CD14-positive monocyte (primary cell): ENCODE results near the gene RRN3. TPM values are rescaled to one million over a fixed set of nuclear protein-coding genes. Genes with fewer than 3 reads are reported as not detected.
"Not testable (repeated sequence)": the region's sequence is repeated elsewhere in the genome, so short reads cannot be mapped to it uniquely, and the experiment has no call there.

Experiments used
- DNase-seq, 3 donors: peaks; one replicate each; pipeline ENCODE4 v3.0.0-alpha.2; 2011 to 2022
- H2AFZ ChIP-seq: 2 replicates; pipeline ENCODE4 v1.6.0; 2012; ENCODE audit warnings: mild to moderate bottlenecking, low read depth, low read length, inconsistent platforms; ENCODE audit not compliant: insufficient read depth, poor library complexity, severe bottlenecking
- H3K27ac ChIP-seq, 2 donors: 1 replicate in 1 of 2; 2 replicates in 1 of 2; pipeline ENCODE4 v1.5.1; 2012 to 2013; ENCODE audit warnings: low read length in 2 of 2, control low read depth in 1 of 2, inconsistent platforms in 1 of 2, low read depth in 1 of 2, mild to moderate bottlenecking in 1 of 2
- H3K27me3 ChIP-seq, 2 donors: one replicate each; pipeline versions ENCODE4 v1.6.0 to v1.6.1; 2011 to 2013; ENCODE audit warnings: low read length in 2 of 2; ENCODE audit not compliant: control insufficient read depth in 2 of 2, insufficient read depth in 2 of 2
- H3K36me3 ChIP-seq, 2 donors: replicated peaks in 1 of 2; 1 replicate in 1 of 2; 2 replicates in 1 of 2; pipeline versions ENCODE4 v1.5.1 to v1.6.1; 2012 to 2013; ENCODE audit warnings: low read length in 2 of 2, control low read depth in 1 of 2, inconsistent platforms in 1 of 2, mild to moderate bottlenecking in 1 of 2; ENCODE audit not compliant: insufficient read depth in 2 of 2, control insufficient read depth in 1 of 2
- H3K4me1 ChIP-seq, 2 donors: 1 replicate in 1 of 2; 2 replicates in 1 of 2; pipeline versions ENCODE4 v1.5.1 to v1.6.1; 2012 to 2013; ENCODE audit warnings: low read length in 2 of 2, control low read depth in 1 of 2, inconsistent platforms in 1 of 2, mild to moderate bottlenecking in 1 of 2, moderate library complexity in 1 of 2; ENCODE audit not compliant: insufficient read depth in 2 of 2, control insufficient read depth in 1 of 2
- H3K4me2 ChIP-seq: replicated peaks from 2 replicates; pipeline ENCODE3; 2012; ENCODE audit warnings: low read length, moderate library complexity, mild to moderate bottlenecking; ENCODE audit not compliant: poor library complexity, severe bottlenecking; ENCODE audit errors: extremely low read depth
- H3K4me3 ChIP-seq, 3 experiments: fragments of 200-600 bp in 1 of 3; sonication (generic) in 1 of 3; replicated peaks in 1 of 3; 1 replicate in 2 of 3; 2 replicates in 1 of 3; pipeline ENCODE4 v1.5.1; 2011 to 2013; ENCODE audit warnings: low read length in 3 of 3, mild to moderate bottlenecking in 3 of 3, control low read depth in 2 of 3, low read depth in 2 of 3, inconsistent platforms in 1 of 3, moderate library complexity in 1 of 3
- H3K79me2 ChIP-seq: 2 replicates; pipeline ENCODE4 v1.6.0; 2012; ENCODE audit warnings: mild to moderate bottlenecking, control low read depth, inconsistent platforms, low read length, moderate library complexity; ENCODE audit not compliant: insufficient read depth
- H3K9ac ChIP-seq: 2 replicates; pipeline ENCODE4 v1.6.0; 2017; ENCODE audit warnings: low read length, mild to moderate bottlenecking; ENCODE audit not compliant: insufficient read depth, poor library complexity, severe bottlenecking
- H3K9me3 ChIP-seq, 2 donors: replicated peaks in 1 of 2; 1 replicate in 1 of 2; 2 replicates in 1 of 2; pipeline versions ENCODE4 v1.5.1 to v1.6.1; 2012 to 2013; ENCODE audit warnings: low read length in 2 of 2, control low read depth in 1 of 2; ENCODE audit not compliant: control insufficient read depth in 1 of 2, insufficient read depth in 1 of 2
- H4K20me1 ChIP-seq: 2 replicates; pipeline ENCODE4 v1.6.0; 2012; ENCODE audit warnings: mild to moderate bottlenecking, low read length, control low read depth, moderate library complexity; ENCODE audit not compliant: insufficient read depth
- H3K27ac Mint-ChIP-seq, 7 donors: one replicate each; pipeline ENCODE4 v1.8.0; 2020; ENCODE audit warnings: mild to moderate bottlenecking in 7 of 7, mixed read lengths in 7 of 7, moderate library complexity in 6 of 7, inconsistent platforms in 2 of 7
- H3K27me3 Mint-ChIP-seq, 3 donors: one replicate each; pipeline ENCODE4 v1.8.0; 2021 to 2022; ENCODE audit warnings: low read depth in 3 of 3, mild to moderate bottlenecking in 3 of 3, mixed read lengths in 3 of 3, moderate library complexity in 3 of 3, inconsistent platforms in 1 of 3
- H3K36me3 Mint-ChIP-seq, 2 donors: one replicate each; pipeline ENCODE4 v1.8.0; 2020; ENCODE audit warnings: mixed read lengths in 2 of 2, inconsistent platforms in 1 of 2, mild to moderate bottlenecking in 1 of 2
- H3K4me1 Mint-ChIP-seq: one replicate; pipeline ENCODE4 v1.8.0; 2020; ENCODE audit warnings: mild to moderate bottlenecking, mixed read lengths
- H3K4me3 Mint-ChIP-seq, 2 donors: one replicate each; pipeline ENCODE4 v1.8.0; 2020; ENCODE audit warnings: mild to moderate bottlenecking in 2 of 2, mixed read lengths in 2 of 2, moderate library complexity in 1 of 2
- H3K9me3 Mint-ChIP-seq, 7 donors: one replicate each; pipeline ENCODE4 v1.8.0; 2020 to 2022; ENCODE audit warnings: mixed read lengths in 7 of 7, mild to moderate bottlenecking in 6 of 7, moderate library complexity in 6 of 7, inconsistent platforms in 2 of 7
- WGBS: methylation state at CpG from one replicate; pipeline ENCODE4 v1.1.5; 2013; ENCODE audit warnings: missing lambda C conversion rate; ENCODE audit not compliant: insufficient coverage; 5-methylcytosine and 5-hydroxymethylcytosine counted together
- intact Hi-C, 2 donors: fragments of 100-400 bp; cut with micrococcal nuclease; formaldehyde crosslinking; loops; one replicate each; pipeline versions ENCODE4 v1.15.0 to v1.15.1; 2023
- polyA plus RNA-seq, 3 donors: library from polyadenylated mRNA; depleted of rRNA in 1 of 3; unstranded in 2 of 3; stranded (reverse) in 1 of 3; fragments of 300-500 nt in 2 of 3; fragments of >200 nt in 1 of 3; fragmentation: Illumina TruSeq in 2 of 3; gene quantifications; 1 replicate in 2 of 3; 2 replicates in 1 of 3; pipeline ENCODE4 v1.2.3, GENCODE V29; 2012 to 2021

The RRN3 gene
- polyA plus RNA-seq, 3 donors, result 4.3 to 9.2 (median 9.1) TPM

DNA sequence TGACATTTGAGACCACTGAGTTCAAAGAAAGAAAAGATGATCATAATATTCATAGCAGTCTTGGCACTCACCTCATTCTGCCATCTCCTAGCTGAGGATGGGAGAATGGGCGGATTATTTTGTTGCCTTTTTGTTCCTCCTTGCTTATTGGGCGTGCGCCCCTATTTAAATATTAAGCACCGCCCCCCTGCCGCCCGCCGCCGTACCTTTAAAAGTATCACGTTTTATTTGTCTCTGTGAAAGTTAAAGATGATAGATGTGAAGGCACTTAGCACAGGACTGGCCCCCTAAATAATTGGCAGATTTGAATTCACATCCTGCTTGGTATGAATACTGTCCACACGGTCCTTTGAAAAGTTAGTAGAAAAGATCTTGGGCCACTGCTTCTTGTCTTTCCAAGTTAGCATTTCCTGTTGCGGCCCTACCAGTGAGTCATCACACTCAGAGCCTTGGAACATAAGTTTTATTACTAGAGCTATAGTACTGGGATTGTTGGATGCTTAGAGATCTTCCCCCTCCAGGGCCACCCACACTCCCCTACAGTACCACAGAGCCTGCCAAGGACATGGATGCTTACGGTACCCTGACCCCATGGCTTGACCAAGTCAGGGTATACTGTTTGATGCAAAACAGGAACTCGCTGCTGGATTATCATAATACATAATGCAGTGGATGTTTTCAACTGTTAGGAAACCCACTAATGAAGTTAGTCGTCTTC lies 68.7 kb downstream of the RRN3 start:
- H3K9ac ChIP-seq, H3K9me3 ChIP-seq, H3K27me3 Mint-ChIP-seq, H4K20me1 ChIP-seq, H3K9me3 Mint-ChIP-seq, H3K4me2 ChIP-seq, H2AFZ ChIP-seq, H3K4me1 ChIP-seq, intact Hi-C loops, H3K27me3 ChIP-seq, H3K4me1 Mint-ChIP-seq, H3K27ac ChIP-seq, H3K79me2 ChIP-seq, H3K4me3 ChIP-seq, DNase-seq, H3K4me3 Mint-ChIP-seq: not testable (repeated sequence)
- 90% methylated on average over 6 of the region's 14 CpGs for WGBS
- peaks cover 75 to 97% of the 10 kb centered on the region in 2 donors for H3K36me3 ChIP-seq
- H3K27ac Mint-ChIP-seq, result peak overlapping the region in 6 of 7 donors; percentile 12 to 89 (median 41)
- peaks cover 85 to 94% of the 10 kb centered on the region in 2 donors for H3K36me3 Mint-ChIP-seq

DNA sequence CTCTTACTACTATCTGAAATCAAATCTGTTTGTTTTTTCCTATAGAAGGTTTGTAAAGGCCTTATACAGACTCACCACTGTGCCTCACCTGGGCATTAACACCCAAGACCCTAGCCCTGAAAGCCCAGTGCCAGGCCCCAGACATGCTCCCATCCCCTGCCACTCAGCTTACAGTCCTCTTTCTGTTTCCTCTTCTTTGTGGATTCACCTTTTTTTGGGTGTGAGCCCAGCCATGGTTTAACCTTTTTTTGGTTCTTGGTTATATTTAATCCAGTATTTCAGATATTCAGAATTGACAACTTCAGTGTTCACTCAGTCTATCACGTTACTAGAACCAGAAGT lies 69.2 kb downstream of the RRN3 start:
- WGBS, result no CpG with 5 or more reads among the region's 1 CpG
- H3K9me3 Mint-ChIP-seq, H3K4me3 ChIP-seq, H3K79me2 ChIP-seq, H3K9ac ChIP-seq, H4K20me1 ChIP-seq, H3K4me3 Mint-ChIP-seq, H3K27me3 Mint-ChIP-seq, H3K27me3 ChIP-seq, H3K4me1 ChIP-seq, intact Hi-C loops, H3K9me3 ChIP-seq, H3K4me2 ChIP-seq, H2AFZ ChIP-seq, DNase-seq, H3K4me1 Mint-ChIP-seq, H3K27ac ChIP-seq: not testable (repeated sequence)
- H3K36me3 Mint-ChIP-seq, result peaks cover 90 to 98% of the 10 kb centered on the region in 2 donors
- H3K36me3 ChIP-seq, result peaks cover 75 to 99% of the 10 kb centered on the region in 2 donors
- peak overlapping the region in 4 of 7 donors; percentile 10 to 89 (median 58) for H3K27ac Mint-ChIP-seq

DNA sequence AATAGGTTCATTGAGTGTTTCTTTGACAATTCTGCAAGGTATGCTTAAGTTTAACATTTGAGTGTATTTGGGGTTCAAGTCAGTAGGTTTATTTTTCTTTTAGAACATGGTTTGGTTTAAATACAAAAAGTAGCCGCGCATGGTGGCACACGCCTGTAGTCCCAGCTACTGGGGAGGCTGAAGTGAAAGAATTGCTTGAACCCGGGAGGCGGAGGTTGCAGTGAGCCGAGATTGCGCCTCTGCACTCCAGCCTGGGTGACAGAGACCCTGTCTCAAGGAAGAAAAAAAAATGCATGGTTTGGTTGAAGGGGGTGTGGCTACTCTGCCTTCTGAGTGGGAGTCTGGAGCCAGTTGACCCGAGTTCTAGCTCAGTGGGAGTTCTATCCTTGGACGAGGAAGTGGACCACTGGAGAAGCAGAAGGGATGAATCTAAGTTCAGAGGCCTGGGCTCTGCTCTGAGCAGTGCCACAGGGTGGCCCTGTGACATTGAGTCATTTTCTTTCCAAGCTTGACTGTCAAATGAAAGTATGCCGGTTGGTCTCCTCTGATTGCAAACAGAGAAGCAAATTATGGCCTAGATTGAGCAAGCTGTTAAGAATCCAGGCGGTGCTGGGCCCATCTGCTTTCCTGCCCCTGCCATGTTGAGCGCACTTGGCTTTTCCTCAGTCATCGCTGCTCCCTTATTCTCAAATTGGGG lies 70.5 kb downstream of the RRN3 start:
- DNase-seq, H3K4me1 ChIP-seq, H3K4me1 Mint-ChIP-seq, H4K20me1 ChIP-seq, H3K4me3 Mint-ChIP-seq, H3K9me3 ChIP-seq, H2AFZ ChIP-seq, H3K4me2 ChIP-seq, H3K4me3 ChIP-seq, H3K9ac ChIP-seq, H3K27me3 ChIP-seq, H3K27me3 Mint-ChIP-seq, H3K9me3 Mint-ChIP-seq, H3K79me2 ChIP-seq, intact Hi-C loops: not testable (repeated sequence)
- 97% methylated on average over 9 of the region's 13 CpGs for WGBS
- peak overlapping the region in 1 of 2 donors; percentile 20 for H3K27ac ChIP-seq
- Mint-ChIP-seq H3K36me3 (peaks cover 88 to 98% of the 10 kb centered on the region in 2 donors), H3K27ac (peak overlapping the region in 5 of 7 donors; percentile 7 to 58 (median 52))
- peaks cover 77 to 99% of the 10 kb centered on the region in 2 donors for H3K36me3 ChIP-seq
